Gastroesophageal sphincter (tissue), 3 donors: ENCODE measurements around the gene OLFM2.

Source experiments
- CTCF ChIP-seq, 4 experiments: fragments of 200-600 bp in 2 of 4; fragments of 450-650 bp in 2 of 4; sonication (generic) in 1 of 4; IDR thresholded peaks; one replicate each; pipeline ENCODE4 v1.5.1; 2017 to 2019; ENCODE audit warnings: antibody characterized with exemption in 4 of 4, mild to moderate bottlenecking in 2 of 4, moderate library complexity in 2 of 4
- POLR2AphosphoS5 ChIP-seq: sonication (generic); formaldehyde crosslinking; IDR thresholded peaks from one replicate; pipeline ENCODE4 v1.6.1; 2017; ENCODE audit warnings: antibody characterized with exemption

- TF ChIP-seq CTCF (IDR thresholded peaks at IDR 0.05) (no peak), POLR2AphosphoS5 (no peak)
Observed at GRCh38 chr19:9972103-9972502, 35.8 kb upstream of the OLFM2 start.
